Measurements from ENCODE around the gene ATF7IP.

DNA sequence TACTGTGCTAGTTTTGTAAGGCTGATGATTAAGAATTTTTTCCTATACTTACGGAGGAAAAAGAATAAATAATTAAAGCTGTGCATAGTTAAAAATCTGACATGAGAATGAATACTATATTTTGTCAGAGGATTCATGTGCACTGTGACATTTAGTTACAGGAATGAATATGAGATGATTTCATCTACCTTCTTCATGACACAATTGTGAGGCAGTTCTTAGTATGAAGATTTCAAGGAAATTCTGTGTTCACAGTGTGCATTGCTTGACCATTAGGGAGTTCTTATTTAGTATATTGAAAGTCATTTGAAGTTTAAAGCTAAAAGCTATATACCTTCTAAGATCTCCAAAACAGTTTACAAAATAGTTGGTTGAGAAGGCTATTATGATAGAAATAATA is 70.1 kb downstream of the ATF7IP start:
- TF ChIP-seq, protein P1, sequence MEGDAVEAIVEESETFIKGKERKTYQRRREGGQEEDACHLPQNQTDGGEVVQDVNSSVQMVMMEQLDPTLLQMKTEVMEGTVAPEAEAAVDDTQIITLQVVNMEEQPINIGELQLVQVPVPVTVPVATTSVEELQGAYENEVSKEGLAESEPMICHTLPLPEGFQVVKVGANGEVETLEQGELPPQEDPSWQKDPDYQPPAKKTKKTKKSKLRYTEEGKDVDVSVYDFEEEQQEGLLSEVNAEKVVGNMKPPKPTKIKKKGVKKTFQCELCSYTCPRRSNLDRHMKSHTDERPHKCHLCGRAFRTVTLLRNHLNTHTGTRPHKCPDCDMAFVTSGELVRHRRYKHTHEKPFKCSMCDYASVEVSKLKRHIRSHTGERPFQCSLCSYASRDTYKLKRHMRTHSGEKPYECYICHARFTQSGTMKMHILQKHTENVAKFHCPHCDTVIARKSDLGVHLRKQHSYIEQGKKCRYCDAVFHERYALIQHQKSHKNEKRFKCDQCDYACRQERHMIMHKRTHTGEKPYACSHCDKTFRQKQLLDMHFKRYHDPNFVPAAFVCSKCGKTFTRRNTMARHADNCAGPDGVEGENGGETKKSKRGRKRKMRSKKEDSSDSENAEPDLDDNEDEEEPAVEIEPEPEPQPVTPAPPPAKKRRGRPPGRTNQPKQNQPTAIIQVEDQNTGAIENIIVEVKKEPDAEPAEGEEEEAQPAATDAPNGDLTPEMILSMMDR (IDR thresholded peaks at IDR 0.05; ENCODE audit: insufficient read depth, low read depth, low read length), result no peak
- TF ChIP-seq EZH2 (IDR thresholded peaks at IDR 0.05; ENCODE audit: insufficient read depth, low read length), result no peak

All from astrocyte (in vitro differentiated cells and primary cell).